SH-SY5Y (cell line): ENCODE results near the gene GPR35.

Experiments
- GATA2 ChIP-seq: IDR thresholded peaks from 2 replicates; pipeline ENCODE4 v1.6.1; 2011; ENCODE audit warnings: mild to moderate bottlenecking, low read depth, low read length
- GATA3 ChIP-seq: IDR thresholded peaks from 2 replicates; pipeline ENCODE4 v1.6.1; 2011; ENCODE audit warnings: low read depth, mild to moderate bottlenecking, low read length, moderate library complexity

- TF ChIP-seq GATA2 (no peak), GATA3 (no peak)
Measured at GRCh38 chr2:240611601-240612210, 13.6 kb upstream of the GPR35 start.
